ENCODE results near the gene GUCY2C. TPM values are rescaled to one million over a fixed set of nuclear protein-coding genes. Genes with fewer than 3 reads are reported as not detected.
A peak's percentile ranks its signal among the peaks of the same experiment; 100 is the strongest.

GUCY2C gene
- total and polyA plus RNA-seq, 10 of the 15 experiments (the other 5 are each of a cell fraction or from before 2014, with no cell fraction given) = 0.08 to 0.60 (median 0.17) TPM

DNA sequence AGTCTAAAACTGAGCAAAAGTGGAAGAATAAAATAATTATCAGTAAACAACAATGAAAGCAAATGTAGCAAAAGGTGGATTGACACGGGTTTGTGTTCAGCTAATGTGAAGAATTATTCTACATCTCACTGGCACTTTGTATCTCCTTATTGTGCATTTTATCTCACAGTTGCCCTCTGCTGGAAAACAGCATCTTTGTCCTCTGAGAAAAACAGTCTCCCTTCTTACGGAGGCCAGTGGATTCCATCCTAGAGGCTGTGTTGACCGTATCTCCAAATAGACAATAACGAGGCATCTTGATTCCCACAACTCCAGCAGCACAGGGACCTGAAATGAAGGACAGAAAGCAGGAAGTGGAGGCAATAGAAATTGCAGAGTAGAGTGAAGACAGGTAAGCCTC lies 77.4 kb downstream of the GUCY2C start (continued):
- TF ChIP-seq, protein P1, sequence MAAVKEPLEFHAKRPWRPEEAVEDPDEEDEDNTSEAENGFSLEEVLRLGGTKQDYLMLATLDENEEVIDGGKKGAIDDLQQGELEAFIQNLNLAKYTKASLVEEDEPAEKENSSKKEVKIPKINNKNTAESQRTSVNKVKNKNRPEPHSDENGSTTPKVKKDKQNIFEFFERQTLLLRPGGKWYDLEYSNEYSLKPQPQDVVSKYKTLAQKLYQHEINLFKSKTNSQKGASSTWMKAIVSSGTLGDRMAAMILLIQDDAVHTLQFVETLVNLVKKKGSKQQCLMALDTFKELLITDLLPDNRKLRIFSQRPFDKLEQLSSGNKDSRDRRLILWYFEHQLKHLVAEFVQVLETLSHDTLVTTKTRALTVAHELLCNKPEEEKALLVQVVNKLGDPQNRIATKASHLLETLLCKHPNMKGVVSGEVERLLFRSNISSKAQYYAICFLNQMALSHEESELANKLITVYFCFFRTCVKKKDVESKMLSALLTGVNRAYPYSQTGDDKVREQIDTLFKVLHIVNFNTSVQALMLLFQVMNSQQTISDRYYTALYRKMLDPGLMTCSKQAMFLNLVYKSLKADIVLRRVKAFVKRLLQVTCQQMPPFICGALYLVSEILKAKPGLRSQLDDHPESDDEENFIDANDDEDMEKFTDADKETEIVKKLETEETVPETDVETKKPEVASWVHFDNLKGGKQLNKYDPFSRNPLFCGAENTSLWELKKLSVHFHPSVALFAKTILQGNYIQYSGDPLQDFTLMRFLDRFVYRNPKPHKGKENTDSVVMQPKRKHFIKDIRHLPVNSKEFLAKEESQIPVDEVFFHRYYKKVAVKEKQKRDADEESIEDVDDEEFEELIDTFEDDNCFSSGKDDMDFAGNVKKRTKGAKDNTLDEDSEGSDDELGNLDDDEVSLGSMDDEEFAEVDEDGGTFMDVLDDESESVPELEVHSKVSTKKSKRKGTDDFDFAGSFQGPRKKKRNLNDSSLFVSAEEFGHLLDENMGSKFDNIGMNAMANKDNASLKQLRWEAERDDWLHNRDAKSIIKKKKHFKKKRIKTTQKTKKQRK (IDR thresholded peaks at IDR 0.05; ENCODE audit: low read depth, low read length) = no peak
- TF ChIP-seq, protein P2, sequence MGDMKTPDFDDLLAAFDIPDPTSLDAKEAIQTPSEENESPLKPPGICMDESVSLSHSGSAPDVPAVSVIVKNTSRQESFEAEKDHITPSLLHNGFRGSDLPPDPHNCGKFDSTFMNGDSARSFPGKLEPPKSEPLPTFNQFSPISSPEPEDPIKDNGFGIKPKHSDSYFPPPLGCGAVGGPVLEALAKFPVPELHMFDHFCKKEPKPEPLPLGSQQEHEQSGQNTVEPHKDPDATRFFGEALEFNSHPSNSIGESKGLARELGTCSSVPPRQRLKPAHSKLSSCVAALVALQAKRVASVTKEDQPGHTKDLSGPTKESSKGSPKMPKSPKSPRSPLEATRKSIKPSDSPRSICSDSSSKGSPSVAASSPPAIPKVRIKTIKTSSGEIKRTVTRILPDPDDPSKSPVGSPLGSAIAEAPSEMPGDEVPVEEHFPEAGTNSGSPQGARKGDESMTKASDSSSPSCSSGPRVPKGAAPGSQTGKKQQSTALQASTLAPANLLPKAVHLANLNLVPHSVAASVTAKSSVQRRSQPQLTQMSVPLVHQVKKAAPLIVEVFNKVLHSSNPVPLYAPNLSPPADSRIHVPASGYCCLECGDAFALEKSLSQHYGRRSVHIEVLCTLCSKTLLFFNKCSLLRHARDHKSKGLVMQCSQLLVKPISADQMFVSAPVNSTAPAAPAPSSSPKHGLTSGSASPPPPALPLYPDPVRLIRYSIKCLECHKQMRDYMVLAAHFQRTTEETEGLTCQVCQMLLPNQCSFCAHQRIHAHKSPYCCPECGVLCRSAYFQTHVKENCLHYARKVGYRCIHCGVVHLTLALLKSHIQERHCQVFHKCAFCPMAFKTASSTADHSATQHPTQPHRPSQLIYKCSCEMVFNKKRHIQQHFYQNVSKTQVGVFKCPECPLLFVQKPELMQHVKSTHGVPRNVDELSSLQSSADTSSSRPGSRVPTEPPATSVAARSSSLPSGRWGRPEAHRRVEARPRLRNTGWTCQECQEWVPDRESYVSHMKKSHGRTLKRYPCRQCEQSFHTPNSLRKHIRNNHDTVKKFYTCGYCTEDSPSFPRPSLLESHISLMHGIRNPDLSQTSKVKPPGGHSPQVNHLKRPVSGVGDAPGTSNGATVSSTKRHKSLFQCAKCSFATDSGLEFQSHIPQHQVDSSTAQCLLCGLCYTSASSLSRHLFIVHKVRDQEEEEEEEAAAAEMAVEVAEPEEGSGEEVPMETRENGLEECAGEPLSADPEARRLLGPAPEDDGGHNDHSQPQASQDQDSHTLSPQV (IDR thresholded peaks at IDR 0.05) = no peak

DNA sequence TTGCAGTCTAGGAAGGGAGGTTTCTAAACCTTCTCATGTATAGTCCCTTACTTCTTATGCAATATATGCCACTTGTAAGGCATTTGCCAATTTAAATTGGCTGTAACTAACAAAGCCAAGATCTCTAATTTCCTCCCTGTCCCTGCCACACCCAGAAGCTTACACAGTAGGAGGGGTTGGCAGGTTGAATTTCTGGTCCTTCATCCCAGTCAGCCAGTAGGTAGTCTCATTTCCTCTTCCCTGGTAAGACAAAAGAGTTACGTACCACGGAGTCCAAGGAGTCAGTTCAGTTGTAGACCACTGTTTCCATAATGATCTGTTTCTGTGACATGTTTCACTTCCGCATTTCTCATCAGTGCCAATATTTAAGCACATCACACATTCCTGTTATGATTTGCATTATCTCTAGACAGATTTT lies 81.7 kb downstream of the GUCY2C start:
- peak overlapping the region; percentile 94 for H3K4me2 ChIP-seq (ENCODE audit: control insufficient read depth, insufficient read depth)
- ChIA-PET POLR2A (no interaction called here), RAD21 (ENCODE audit: unreplicated experiment) (interaction anchor here (1.9 kb wide), 1 partner anchor 14 kb away, joined by 7 read pairs; no protein-coding TSS in a partner anchor), SMC1A (ENCODE audit: uncharacterized antibody, unreplicated experiment) (interaction anchor here (1.9 to 3.6 kb wide), 3 partner anchors 14 to 377 kb away, joined by 5 to 30 read pairs (median 16); no protein-coding TSS in a partner anchor), CTCF (interaction anchor here (1.1 to 2.3 kb wide), 4 partner anchors 13 to 429 kb away, joined by 3 to 12 read pairs (median 6); no protein-coding TSS in a partner anchor)
- ATAC-seq (peak; percentile 84), FAIRE-seq (no peak), DNase-seq (ENCODE audit: low read depth, low spot score) (peak; percentile 87)
- WGBS (ENCODE audit: insufficient coverage, insufficient replicate concordance, low lambda C conversion rate, missing lambda C conversion rate) = 5% methylated on average over 3 of the region's 3 CpGs
- no peaks in the 10 kb centered on the region for H4K20me1 ChIP-seq (ENCODE audit: control insufficient read depth, insufficient read depth)
- BruUV-seq (replicated peaks) = no TSS peak
- intact Hi-C loops (cut with micrococcal nuclease; ENCODE audit: unreplicated experiment) (loop anchor here (2.0 to 10.0 kb wide), 5 partner anchors 37 to 376 kb away; partner anchors contain the start of gene ATF7IP), in situ Hi-C loops (cut with MboI) (loop anchor here (5.0 to 10.0 kb wide), 3 partner anchors 247 to 377 kb away; partner anchors contain the start of gene ATF7IP)
- no peak overlapping the region; the same call in 1 of the 2 replicates for H2AFZ ChIP-seq (ENCODE audit: control insufficient read depth, low read depth, low read length)
- no peaks in the 10 kb centered on the region for H3K36me3 ChIP-seq (ENCODE audit: control insufficient read depth in 2 of 2, insufficient read depth in 2 of 2, low read length in 1 of 2)
- H3K4me3 ChIP-seq = no peak overlapping the region; the same call in 1 of the 2 replicates
- H3K79me2 ChIP-seq (ENCODE audit: control insufficient read depth, insufficient read depth, low read length) = no peaks in the 10 kb centered on the region
- no peaks in the 10 kb centered on the region for H3K27me3 ChIP-seq (replicated peaks in 1 of 2; ENCODE audit: control insufficient read depth in 2 of 2, insufficient read depth in 2 of 2, low read length in 1 of 2)
- peaks cover 29% of the 10 kb centered on the region for H3K4me1 ChIP-seq (ENCODE audit: control insufficient read depth, insufficient read depth, low read length)
- H3K9ac ChIP-seq (ENCODE audit: control insufficient read depth, insufficient read depth, low read length) = peak overlapping the region; percentile 42
- H3K9me3 ChIP-seq (replicated peaks; ENCODE audit: control insufficient read depth, insufficient read depth, low read length) = peaks cover 20% of the 10 kb centered on the region
- H3K27ac ChIP-seq (ENCODE audit: control insufficient read depth, insufficient read depth) = peak overlapping the region; percentile 82
- TF ChIP-seq TBL1XR1 (IDR thresholded peaks at IDR 0.05; ENCODE audit: low read depth, low read length) (no peak), POU2F2 (IDR thresholded peaks at IDR 0.05; ENCODE audit: borderline replicate concordance, low read depth, low read length) (peak; percentile 69; the same call in 1 of the 3 replicates), JUND (IDR thresholded peaks at IDR 0.05; ENCODE audit: low read depth, low read length) (no peak), IRF4 (IDR thresholded peaks at IDR 0.05; ENCODE audit: low read depth, low read length) (peak; percentile 95), SIX5 (IDR thresholded peaks at IDR 0.05; ENCODE audit: low read depth, low read length, severe bottlenecking) (no peak)
- TF ChIP-seq, protein P3, sequence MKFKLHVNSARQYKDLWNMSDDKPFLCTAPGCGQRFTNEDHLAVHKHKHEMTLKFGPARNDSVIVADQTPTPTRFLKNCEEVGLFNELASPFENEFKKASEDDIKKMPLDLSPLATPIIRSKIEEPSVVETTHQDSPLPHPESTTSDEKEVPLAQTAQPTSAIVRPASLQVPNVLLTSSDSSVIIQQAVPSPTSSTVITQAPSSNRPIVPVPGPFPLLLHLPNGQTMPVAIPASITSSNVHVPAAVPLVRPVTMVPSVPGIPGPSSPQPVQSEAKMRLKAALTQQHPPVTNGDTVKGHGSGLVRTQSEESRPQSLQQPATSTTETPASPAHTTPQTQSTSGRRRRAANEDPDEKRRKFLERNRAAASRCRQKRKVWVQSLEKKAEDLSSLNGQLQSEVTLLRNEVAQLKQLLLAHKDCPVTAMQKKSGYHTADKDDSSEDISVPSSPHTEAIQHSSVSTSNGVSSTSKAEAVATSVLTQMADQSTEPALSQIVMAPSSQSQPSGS (IDR thresholded peaks at IDR 0.05; ENCODE audit: low read length) = peak; percentile 82; the same call in 1 of the 2 replicates

Data from GM12878 (cell line).